ENCODE measurements around the gene SCUBE2.

Gene SCUBE2

DNA sequence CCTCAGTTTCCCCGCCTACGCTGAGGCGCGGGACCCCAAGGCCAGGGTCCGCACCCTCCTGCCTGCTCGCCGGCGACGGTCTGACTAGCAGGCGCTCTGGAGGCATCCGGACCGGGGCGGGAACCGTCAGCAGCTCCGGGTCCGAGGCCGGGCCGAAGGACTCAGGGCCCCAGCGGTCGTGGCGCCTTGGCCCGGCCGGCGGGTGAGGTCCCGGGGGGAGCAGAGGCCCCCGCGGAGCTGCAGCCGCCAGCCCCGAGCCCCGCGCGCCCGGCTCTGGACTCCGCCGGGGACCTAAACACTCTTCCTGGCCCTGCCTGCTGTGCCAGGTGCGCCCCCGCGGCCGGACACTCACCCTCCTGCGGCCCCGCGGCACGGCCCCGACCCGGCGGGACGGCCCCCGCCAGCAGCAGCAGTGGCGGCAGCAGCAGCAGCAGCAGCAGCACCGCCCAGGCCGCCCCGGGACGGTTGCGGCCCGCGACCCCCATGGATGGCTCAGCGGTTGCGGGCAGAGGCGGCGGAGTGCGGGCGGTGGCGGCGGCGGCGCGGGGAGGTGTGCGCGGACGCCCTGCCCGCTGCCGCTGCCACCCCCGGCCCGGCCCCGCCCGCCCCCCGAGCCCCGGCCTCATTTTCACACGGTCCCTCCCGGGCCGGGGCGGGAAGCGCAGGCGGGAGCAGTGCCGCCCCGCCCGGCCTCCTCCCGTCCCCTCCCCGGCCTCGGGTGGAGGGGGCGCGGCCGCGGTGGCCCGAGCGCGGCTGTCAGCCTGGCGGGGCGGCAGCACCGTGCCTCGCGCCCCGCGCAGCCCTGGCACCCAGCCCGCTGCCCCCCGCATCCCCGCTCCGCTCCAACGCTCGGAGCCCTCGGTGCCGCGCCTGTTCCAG is at the start of gene SCUBE2:
SCUBE2 (minus strand) TSS at position 556 of the 879 bp plus-strand sequence; CDS start at position 485, 71 bp downstream.
- DNase-seq: no peak

DNA sequence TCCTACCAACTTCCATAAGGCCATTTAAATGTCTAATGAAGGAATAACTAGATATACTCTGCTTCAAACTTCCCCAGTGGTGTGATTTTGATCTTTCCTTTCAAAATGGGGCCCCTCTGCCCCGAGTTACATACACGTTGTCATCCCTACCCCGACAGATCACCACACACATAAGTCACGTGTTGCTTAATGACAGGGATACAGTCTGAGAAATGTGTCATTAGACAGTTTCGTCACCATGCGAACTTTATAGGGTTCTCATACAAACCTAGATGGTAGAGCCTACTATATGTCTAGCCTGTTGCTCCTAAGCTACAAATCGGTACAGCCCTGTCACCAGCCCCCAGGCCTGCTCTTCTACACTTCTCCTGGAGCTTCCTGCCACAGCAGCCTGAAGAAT is 49.8 kb upstream of the SCUBE2 start:
- DNase-seq: no peak

DNA sequence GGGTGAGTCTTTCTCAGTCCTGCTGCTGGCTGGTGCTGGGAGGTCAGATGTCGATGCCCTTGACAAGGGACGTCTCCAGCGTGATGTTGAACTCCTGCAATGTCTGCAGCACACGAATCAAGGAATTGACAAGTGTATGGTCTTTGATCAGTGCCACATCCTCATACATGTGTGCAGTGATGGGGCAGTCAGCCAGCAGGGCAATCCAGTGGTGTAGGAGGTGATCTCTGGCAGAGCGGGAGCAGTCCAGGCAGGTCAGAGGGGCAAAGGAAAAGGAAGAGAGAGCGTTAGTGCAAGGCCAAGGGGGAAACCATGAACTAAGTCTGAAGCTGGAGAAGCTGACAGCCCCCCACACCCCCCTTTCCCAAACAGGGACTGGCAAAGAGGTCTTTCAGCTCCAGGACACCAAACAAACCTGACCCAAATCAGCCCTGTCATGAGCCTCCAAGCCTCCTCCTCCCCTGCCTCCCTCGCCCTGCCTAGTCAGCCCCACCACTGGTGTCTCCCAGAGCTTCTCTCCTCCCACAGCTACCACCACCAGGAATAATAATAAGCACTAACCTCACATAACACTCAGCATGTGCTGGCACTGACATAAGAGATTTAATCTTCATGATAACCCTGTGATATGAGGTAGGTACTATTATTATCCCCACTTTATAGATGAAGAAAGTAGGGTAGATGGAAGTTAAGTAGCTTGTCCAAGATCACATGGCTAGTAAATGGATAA is 48.4 kb upstream of the SCUBE2 start:
- no peak for DNase-seq

GRCh38 chr11:9138612-9139579 is 47.5 kb upstream of the SCUBE2 start:
- no peak for DNase-seq

- DNase-seq: no peak
These were observed 46.7 kb upstream of the SCUBE2 start for GRCh38 chr11:9138133-9138453.

DNA sequence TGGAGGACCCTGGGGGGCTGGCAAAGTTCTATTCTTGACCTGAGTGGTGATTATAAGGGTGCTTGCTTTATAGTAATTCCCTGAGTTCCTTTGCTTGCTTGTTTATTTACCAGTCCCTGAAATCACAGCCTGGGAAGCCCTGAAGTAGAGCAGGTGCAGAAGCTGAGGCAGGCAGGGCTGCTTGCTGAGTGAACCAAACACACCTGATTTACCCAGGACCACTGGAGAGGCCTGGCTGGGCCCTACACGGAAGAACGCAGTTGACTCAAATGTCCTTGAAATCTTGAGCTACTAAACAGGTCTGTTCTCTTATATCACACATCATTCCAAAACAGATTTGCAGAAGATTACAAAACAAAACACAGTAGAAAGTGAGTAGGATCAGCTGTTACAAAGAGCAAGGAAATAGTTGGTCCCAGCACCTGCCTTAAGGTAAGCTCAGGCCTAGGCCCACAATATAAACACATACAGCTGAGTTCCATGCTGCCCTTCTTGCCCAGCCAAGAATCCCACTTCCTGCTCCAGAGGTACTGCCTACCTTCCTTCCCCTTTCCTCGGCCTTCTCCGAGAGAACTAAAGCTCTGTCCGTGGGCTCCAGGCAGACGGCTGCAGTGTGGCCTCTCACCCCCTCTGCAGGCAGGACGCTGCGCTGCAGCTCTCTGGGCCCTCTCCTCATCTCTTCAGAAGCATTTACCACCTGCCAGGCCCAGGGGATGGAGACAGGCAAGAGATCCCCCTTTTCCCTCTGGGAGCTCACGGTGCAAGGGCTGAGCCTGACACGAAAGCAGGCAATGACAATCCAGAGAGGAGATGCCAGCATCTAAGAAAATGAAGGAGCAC is 46.1 kb upstream of the SCUBE2 start:
- DNase-seq: peak; percentile 59

DNA sequence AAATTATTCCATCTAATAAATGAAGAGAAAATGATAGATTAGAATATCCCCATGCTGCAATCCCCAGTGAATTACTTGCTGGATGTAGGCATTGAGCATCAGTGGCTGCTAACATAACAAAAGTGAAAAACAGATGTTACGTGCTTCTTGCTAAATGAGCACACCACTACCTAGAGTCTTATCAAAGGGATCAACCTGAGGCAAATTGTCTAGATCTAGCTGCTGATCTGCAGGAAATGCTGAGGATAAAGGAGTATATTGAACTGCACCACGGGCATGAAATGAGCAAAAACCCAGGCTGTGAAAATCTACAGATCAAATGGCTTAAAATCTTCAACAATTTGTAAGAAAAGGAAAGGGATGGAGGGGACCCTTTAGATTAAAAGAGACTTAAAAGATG is 45.3 kb upstream of the SCUBE2 start:
- no peak for DNase-seq

DNA sequence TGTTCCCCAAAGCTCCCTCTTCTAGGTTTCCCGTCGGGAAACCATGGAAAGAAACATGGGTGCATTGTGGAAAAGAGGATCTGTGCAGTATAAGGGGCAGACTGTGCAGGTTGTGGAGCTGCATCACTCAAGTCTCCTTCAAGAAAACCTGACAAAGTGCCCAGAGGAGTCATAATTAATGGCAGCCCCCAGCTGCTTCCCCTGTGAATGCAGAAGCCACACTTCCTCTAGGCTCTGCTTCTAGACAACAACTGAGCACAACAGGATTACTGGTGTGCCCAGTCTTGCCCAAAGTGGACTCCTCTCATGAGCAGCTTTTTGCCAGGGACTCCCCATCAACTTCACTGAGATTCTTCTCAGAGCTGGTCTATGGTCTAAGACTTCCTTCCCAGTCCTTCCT is 42.6 kb upstream of the SCUBE2 start:
- DNase-seq: no peak

GRCh38 chr11:9132203-9132878 is 40.9 kb upstream of the SCUBE2 start:
- DNase-seq: no peak

DNA sequence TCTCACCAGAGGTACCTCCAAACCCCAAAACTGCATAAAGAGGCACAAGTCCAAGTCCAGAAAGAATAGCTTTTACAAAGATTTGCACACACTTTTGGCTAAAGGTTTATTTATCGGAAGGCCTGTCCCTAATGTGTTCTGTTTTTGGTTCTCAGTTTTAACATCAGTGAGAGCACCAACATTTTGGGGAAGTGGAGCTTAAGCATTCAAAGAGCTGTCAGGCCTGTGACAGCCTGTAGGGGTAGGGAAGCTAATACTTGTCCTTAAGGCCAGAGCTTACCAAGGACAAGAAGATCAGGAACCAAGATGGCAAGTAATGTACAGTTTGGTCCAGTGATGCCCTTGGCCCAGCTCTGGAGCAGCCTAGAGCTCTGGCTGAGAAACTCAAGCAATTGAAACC is 38.9 kb upstream of the SCUBE2 start:
- no peak for DNase-seq

DNA sequence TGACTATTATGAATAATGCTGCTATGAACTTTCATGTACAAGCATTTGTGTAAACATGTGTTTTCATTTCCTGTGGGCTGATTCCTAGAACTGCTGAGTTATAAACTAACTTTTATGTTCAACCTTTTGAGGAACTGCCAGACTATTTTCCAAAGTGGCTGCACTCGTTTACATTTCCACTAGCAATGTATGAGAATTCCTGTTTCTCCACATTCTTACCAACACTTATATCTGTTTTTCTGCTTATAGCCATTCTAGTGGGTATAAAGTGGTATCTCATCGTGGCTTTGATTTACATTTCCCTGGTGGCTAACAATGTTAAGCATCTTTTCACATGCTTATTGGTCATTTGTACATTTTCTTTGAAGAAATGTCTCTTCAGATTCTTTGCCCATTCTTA is 35.2 kb upstream of the SCUBE2 start:
- no peak for DNase-seq

GRCh38 chr11:9125185-9125886 is 33.9 kb upstream of the SCUBE2 start:
- DNase-seq: no peak

GRCh38 chr11:9123595-9124304 is 32.4 kb upstream of the SCUBE2 start:
- DNase-seq: no peak

DNA sequence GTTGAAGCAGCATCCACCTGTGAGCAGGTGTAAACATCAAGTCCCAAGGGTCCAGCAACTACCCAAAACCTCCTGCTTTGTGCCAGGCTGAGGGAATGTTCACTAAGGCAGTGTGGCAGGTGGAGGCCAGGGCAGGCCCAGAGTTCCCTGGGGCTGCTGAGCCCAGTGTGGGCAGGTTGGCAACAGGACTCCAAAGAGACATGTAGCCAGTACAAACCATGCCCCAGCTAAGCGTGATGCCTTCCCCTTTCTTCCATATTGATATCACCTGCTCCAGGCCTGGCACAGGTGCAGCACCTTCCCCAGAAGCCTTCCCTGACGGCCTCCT is 30.0 kb upstream of the SCUBE2 start:
- DNase-seq: no peak

DNA sequence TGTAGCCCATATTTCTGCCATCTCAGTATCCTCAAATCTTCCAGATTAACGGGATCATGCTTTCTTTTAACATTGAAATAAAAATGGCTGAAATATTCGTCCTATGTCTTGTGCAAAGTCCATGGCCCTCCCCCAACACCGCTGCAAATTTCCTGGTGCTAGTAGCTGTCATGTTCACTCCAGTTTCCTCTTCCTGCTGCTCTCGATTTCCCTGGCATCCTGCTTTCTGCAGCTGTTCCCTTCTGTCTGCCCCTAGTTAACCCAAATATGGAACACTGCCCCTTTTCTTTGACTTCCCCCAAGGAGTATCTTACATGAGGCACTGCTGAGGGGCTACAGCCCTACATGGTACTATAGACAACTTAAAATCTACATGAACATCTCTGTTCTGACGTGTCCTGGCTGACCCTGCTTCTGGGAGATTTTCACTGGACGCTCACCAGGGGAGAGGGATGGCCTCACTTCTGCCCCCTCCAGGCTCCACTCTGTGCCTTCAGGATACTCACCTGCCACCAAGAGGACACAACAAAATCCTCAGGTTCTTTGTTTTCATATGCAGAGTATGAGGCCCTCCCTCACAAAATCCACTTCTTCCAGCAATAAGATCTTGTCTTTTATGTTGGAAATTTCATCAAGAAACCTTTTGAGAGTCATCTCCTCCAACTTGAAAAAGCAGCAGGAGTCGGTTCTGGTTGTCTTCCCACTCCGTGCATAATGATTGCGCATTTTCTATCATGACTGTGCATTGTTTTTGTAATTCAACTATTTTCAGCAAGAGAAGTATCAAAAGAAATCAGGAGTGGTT is 29.5 kb upstream of the SCUBE2 start:
- no peak for DNase-seq

DNA sequence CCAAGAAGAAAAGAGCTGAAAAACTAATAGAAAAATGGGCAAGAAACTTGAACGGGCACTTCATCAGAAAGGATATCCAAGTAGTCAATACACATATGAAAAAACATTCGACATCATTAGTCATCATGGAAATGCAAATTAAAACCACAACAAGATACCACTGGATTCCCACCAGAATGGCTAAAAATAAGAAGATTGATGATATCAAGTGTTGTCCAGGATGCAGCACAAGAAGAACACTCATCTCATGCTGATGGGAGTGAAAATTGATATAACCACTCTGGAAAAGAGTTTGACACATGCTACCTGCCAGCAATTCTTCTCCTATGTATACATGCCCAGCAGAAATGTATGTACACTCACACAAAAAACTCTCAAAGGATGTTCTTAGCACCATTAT is 26.9 kb upstream of the SCUBE2 start:
- no peak for DNase-seq

DNA sequence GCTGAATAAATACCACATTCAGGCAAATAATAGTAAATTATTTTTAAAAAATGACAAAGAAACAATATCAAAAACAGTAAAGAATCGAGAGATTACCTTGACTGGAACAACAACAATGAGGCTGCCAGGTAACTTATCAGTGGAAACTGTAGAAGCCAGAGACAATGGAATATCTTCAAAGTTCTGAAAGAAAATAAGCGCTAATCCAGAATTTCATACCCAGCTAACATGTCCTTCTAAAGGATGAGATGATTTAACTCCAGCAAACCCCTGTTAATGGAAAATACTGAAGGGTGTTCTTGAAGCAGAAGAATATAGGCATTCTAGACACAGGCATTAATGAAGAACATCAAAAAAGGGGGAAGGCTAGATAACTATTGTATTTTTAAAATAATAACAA is 20.7 kb upstream of the SCUBE2 start:
- no peak for DNase-seq

DNA sequence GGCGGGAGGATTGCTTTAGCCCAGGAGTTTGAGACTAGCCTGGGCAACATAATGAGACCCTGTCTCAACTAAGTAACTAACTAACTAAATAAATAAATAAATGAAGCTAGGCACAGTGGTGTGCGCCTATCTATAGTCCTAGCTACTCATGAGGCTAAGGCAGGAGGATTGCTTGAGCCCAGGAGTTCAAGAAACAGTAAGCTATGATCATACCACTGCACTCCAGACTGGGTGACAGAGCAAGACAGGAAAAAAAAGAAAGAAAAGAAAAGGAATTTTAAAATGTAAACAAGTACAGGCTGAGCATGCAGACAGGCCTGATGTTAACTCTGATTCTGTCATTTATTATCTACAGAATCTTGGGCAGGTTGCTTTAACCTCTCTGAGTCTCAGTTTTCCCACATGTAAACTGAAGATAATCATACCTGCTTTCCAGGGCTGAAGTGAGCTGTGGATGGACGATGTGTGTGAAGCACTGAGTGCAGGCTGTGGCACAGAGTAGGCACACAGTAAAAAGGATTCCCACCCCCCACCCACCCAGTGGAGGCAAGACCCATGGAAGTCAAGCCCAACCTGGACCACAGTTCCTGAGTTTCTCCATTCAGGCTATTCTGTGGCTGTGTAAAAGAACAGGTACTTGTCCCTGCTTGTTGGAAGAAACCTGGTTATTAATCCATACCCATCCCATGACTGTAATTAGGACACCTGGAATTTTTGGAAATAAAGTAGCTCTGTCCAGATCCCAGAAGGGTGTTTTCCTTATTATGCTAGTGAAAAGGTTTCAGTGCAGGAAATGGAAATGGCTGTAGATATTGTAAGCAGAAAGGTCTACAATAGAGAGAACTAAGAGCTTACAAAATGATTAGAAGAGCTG is 18.7 kb upstream of the SCUBE2 start:
- DNase-seq: no peak

DNA sequence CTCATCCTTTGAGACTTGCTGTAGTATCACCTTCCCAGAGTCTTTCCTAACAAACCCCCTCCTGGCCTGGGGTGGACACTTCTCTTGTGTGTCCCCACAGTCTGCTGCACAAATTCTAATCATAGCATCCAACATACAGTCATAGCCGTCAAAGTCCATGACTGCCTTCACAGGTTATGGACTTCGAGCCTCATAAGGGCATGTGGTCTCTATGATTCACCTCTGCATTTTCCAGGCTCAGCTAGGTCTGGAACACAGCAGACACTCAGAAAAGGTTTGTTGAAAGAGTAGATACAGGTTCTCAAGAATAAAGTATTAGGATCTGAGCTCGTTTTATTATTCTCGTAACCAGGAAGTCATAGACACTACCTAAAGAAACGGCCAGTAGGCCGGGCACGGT is 13.2 kb upstream of the SCUBE2 start:
- DNase-seq: no peak

All from CD4-positive, alpha-beta T cell treated with Interleukin-21 for 1 hour (primary cell).